Activated CD8-positive, alpha-beta memory T cell treated with anti-CD3 and anti-CD28 coated beads for 4 hours (primary cell): Measurements from ENCODE around the gene ABCF3.

Experiments used
- DNase-seq, 2 donors: peaks; one replicate each; pipeline ENCODE4 v3.0.0-alpha.2; 2020; ENCODE audit warnings: low read depth in 2 of 2

The ABCF3 gene

GRCh38 chr3:184233127-184233843 lies 47.3 kb downstream of the ABCF3 start:
- no peak for DNase-seq

GRCh38 chr3:184234224-184234623 lies 48.2 kb downstream of the ABCF3 start:
- no peak for DNase-seq

- DNase-seq = no peak
These were observed 48.8 kb downstream of the ABCF3 start for GRCh38 chr3:184234671-184235380.

GRCh38 chr3:184235381-184236032 lies 49.5 kb downstream of the ABCF3 start:
- no peak for DNase-seq

- DNase-seq = no peak
These were observed 50.0 kb downstream of the ABCF3 start for GRCh38 chr3:184236033-184236410.

GRCh38 chr3:184236636-184237035 lies 50.6 kb downstream of the ABCF3 start:
- no peak for DNase-seq

GRCh38 chr3:184237211-184237610 lies 51.2 kb downstream of the ABCF3 start:
- no peak for DNase-seq

- DNase-seq = no peak
These were observed 51.8 kb downstream of the ABCF3 start for GRCh38 chr3:184237807-184238206.

GRCh38 chr3:184238246-184238818 lies 52.3 kb downstream of the ABCF3 start:
- no peak for DNase-seq

GRCh38 chr3:184239221-184239620 lies 53.2 kb downstream of the ABCF3 start:
- DNase-seq = no peak

GRCh38 chr3:184239708-184240107 lies 53.7 kb downstream of the ABCF3 start:
- DNase-seq = no peak

- no peak for DNase-seq
These were observed 54.6 kb downstream of the ABCF3 start for GRCh38 chr3:184240384-184241140.

GRCh38 chr3:184241141-184241446 lies 55.1 kb downstream of the ABCF3 start:
- DNase-seq = no peak

- no peak for DNase-seq
These were observed 55.7 kb downstream of the ABCF3 start for GRCh38 chr3:184241447-184242296.

- no peak for DNase-seq
These were observed 56.3 kb downstream of the ABCF3 start for GRCh38 chr3:184242297-184242685.
